GM11168 (cell line): ENCODE data around the gene RASSF4.

ENCODE experiments used
- in situ Hi-C: fragments of 300-500 bp; cut with MboI; formaldehyde crosslinking; loops from one replicate; pipeline ENCODE4 v1.12.0; 2022; ENCODE audit warnings: low sequenced_read_pairs; ENCODE audit not compliant: unreplicated experiment

Gene RASSF4

DNA sequence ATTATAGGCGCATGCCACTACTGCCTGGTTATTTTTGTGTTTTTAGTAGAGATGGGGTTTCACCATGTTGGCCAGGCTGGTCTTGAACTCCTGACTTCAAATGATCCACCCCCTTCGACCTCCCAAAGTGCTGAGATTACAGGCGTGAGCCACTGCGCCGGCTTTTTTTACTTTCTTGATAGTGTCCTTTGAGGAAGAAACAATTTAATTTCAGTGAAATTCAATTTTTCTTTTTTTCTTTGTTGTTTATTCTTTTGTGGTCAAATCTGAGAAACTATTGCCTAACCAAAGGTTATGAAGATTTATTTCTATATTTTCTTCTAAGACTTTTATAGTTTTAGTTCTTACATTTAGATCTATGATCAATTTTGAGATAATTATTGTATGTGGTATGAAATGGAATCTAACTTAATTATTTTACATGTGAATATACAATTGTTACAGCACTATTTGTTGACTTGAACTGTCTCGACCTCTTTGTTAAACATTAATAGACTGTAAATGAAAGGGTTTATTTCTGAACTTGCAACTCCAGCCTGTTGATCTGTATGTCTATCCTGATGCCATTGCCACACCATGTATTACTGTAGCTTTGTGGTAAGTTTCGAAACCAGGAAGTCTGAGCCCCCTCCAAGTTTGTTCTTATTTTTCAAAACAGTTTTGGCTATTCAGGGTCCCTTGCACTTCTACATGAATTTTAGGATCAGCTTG is 19.8 kb upstream of the RASSF4 start:
- in situ Hi-C loops: no loop called here

DNA sequence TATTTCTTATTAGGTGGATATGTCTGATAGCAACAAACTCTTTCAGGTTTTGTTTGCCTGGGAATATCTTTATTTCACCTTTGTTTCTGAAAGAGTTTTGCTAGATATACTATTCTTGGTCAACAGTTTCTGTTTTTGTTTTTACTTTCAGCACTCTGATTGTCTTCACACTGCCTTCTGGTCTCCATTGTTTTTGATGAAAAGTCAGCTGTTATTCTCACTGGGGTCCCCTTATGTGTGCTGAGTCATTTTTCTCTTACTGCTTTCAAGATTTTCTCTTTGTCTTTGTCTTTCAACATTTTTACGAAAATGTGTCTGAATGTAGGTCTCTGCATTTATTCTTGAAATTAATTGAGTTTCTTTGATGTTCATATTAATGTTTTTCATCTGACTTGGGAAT is 15.2 kb upstream of the RASSF4 start:
- in situ Hi-C loops: no loop called here

DNA sequence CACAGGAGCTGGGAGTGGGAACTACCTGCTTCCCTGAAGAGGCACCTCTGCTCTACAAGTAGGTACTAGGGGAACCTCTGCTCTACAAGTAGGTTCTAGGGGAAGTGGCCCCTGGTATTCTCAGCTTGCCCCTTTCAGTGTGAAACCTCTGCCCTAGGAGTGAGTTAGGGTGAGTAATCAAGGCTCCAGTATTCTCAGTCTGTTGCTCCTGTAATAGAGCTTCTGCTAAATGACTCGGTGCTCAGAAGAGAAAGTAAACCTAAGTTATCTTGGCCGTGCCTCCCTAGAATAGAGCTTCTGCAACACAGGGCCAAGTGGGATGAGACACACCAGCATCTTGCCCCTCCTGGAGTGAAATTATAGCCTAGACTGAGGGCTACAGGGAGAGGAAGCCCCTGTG is 13.4 kb upstream of the RASSF4 start:
- in situ Hi-C loops: no loop called here

DNA sequence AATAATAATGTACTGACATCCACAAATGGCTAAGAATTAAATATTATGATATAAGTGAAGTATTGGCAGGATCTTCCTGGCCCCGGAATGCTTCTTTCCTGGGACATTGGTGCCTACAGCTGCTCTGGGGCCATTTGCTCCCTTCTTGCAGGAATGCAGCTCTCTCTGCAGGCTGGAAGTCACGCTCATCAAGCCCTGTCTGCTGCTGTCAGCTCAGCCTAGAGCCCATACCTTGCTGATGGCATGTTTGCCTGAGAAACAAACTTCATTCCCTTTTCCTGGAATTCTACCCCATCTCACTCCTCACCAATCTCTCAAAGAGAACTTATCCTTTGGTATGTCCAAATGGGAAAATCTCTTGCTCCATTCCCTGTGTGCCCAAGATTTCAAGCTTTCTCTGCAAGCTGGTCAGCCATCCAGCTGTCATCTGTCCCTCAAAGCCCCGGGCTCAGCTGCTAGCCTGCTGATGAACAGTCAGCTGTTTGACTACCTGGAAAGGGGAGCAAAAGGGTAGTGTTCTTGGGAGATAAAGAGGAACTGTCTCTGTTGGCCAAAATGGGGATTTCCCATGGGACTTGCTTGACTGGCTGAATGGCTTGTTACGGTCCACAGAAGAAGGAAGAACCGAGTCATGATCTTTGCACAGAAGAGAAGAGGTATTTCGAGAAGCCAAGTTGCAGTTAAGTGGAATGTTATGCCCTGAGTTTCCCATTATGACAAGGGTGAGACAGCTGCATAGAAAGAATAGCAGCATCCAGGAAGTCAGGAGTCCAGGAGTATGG is 12.0 kb upstream of the RASSF4 start:
- in situ Hi-C loops: no loop called here

DNA sequence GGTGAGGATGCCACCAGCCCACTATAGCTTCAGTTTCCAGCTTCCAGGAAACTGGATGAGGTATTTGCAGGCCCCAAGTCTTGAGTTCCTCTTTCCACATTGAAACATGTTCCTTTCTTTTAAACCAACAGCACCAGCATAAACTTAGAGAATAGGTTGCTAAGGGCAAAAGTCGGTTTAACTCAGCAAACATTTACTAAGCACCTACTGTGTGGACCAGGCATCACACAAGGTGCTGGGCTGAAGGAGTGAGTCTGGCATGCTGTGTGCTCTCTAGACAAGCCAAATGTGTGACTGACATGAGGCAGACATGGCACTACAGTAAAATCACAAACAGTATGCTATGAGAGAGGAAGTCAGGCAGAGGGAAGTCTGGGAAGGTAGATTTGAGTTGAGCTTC is 11.0 kb upstream of the RASSF4 start:
- in situ Hi-C loops: no loop called here

DNA sequence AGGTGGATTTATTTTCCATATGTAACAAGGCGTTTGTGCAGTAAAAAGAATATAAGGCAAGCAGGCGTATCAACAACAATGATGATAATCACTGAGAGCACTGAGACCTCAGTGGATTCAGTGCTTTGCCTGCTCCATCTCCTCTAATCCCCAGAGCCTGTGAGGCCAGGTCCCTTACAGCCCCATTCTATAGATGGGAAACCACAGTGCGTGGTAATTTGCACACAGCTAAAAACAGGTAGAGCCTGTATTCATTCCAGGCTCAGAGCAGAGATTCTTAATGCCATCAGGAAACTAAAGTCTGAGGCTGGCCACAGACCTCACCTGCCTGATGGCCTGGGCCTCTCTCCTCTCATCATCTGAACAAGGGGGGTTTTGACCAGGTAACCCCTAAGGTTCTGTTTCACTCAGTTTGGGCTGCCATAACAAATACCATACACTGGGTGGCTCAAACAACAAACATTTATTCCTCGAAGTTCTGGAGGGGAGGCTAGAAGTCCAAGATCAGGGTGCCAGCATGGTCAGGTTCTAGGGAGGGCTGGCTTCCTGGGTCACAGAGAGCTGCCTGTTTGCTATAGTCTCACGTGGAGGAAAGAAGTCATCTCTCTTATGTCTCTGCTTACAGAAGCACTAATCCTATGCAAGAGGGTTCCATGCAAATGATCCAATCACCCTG is 10.3 kb upstream of the RASSF4 start:
- in situ Hi-C loops: no loop called here

DNA sequence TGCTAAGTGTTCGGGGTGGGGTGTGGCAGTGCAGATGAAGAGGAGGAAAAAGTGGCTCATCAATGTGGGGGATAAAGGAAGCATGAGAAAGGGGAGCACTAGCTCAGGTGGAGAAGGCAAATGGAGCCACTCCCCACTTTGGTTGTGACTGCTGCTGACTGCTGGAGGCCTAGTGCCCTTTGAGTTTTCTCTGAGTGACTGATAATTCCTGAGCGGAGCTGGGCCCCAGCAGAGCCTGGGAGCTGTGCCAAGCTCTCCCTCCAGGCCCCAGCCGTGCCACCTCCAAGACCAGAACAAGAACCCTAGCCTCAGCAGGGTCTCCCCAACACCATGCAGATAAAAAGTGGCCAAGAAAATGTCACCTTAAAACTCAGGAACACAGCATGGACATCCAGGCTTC is 9.7 kb upstream of the RASSF4 start:
- in situ Hi-C loops: no loop called here

DNA sequence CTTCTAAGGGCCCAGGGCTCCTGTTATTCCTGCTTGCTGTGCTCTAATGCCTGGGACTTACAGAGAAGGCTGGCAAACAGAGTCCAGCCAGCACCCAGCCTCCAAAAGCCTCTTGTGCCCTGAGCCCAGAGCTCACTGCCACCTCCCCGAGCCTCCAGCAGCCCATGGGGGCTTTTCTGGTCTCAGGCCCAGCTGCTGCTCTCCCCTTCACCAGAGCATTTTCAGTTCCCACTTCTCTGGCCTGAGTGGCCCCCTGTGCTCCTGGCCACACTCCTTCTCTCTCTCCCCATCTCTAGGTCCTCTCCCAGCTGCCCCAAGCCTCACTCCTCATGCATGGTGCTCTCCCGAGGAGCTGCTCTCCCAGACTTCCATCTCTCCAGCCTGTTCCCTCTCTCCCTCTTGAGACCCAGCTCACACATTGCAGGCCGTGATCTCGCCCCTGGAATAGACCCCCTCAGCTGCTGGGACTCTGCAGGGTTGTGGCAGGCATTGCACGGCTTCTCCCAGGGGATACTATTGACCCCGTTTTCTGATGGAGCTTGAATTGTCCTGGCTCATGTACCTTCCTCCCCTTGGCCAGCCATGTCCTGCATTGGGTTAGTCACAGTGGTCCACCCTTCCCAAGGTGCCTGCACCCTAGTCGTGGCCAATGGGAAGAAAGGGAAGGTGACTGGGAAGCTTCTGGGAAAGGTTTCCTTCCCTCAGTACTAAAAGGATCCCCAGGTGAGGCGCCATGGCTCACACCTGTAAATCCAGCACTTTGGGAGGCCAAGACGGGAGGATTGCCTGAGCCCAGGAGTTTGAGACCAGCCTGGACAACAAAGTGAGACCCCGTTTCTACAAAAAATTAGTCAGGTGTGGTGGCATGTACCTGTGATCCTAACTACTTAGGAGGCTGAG is 9.0 kb upstream of the RASSF4 start:
- in situ Hi-C loops: no loop called here

DNA sequence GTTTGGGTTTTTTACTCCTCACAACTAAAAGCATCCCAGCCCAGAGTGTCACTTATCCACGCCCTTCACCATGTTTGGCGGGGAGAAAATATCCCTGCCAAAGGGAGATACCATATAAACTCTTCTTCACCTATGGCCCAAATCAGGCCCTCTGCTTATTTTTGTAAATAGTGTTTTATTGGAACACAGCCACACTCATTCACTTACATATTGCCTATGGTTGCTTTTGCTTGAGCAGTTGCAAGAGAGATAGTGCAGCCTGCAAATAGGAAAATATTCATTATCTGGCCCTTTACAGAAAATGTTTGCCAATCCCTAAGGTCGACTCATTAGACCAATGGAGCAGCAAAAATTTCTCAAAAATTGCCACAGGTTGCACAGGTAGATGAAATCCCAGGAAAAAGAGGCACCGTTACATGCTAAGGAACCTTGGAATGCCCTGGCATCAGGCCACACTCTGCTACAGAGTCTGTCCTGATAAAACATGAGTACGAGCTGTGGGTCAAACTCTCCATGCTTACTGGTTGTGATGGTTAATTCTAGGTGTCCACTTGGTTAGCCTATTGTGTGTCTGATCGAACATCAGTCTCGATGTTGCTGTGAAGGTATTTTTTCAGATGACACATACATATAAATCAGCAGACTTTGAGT is 7.9 kb upstream of the RASSF4 start:
- in situ Hi-C loops: no loop called here

DNA sequence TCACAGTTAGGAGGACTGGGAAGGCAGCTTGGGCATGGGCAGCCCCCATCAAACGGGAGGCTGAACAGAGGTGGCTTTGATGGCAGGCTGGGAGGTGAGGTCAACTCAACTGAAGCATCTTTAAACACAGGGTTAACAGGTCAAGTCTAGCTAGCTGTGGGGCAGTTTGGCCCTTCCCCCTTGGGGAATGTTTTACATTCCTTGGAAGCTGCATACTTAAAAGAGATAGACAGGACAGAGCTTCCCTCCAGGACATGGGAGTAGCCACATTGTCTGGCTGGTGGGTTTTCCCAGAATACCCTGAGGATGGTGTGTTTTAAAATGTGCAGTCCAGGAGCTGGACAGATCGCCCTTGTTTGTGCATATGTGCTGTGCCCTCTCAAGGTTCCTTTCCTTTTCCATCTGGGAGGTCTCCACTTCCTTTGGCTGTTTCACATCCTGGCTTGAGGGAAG is 6.8 kb upstream of the RASSF4 start:
- in situ Hi-C loops: no loop called here

DNA sequence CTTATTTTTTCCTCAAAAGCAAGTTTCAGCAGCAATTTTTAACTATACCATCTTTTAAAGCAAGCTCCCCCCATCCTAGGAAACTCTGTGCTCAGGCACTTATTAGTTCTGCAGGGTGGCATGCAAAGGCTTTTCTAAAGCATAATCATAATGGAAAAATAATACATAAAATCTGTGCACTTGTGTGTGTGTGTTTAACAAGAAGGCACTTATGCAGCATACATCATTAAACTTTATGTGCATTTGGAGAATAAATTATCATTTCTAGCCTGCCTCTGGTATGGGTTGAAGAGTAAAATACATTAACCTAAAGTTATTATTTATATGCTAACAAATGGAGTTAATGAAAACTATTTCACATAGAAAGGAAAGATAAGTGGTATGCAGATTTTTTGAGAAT is 5.6 kb upstream of the RASSF4 start:
- in situ Hi-C loops: no loop called here

DNA sequence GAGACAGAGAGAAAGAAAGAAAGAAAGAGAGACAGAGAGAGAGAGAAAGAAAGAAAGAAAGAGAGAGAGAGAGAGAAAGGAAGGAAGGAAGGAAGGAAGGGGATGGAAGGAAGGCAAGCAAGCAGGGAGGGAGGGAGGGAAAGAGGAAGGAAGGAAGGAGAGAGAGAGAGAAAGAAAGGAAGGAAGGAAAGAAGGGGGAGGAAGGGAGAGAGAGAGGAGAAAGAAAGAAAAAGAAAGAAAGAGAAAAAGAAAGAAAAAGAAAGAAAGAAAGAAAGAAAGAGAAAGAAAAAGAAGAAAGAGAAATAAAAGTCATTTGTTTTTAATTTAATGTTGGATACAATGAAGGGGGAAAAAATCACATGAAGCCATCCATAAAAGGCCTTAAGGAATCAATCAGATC is 4.6 kb upstream of the RASSF4 start:
- in situ Hi-C loops: no loop called here

DNA sequence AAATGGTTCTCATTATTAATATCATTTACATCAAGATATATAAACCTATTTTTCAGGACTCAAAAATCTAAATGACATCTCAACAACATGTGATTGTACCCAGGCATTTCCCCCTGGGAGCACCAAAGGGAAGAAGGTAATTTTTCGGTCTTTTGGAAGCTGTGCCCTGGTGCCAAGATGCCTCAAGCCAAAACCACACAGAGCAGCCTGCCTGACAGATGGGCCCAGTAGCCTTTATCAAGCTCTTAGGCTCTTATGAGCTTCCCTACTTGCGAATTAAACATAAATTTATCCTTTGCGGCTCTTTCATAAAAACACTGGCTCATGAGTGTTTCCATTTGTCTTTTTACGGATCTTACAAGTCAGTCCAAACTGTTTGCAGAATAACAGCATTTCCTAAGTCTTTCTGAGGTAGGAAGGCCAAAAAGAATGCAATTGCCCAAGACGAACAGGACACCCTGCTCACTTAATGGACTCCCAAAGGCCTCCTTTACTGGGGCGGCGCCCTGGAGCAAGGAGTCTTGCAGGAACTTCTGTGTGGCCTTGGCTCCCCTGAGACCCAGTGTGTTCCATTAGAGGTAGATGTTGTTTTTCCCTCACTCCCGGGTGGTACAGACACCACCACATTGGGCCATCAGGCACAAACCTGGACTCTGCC is 4.1 kb upstream of the RASSF4 start:
- in situ Hi-C loops: no loop called here

DNA sequence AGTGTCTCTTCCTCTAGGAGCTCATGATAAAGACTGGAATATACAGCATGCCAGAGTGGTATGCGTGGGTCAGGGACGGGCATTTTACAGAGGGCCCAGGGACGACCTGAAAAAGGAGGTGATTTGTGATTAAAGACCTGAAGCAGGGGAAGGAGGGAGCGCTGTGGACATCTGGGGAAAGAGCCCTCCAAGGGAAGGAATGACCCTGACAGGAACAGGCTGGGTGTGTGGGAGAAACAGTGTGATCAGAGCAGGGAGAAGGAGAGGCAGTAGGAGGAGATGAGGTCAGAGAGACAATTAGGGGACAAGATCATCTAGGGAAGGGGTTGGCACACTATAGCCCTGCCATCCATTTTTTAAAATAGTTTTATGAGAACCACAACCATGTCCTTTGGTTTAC is 3.4 kb upstream of the RASSF4 start:
- in situ Hi-C loops: no loop called here

DNA sequence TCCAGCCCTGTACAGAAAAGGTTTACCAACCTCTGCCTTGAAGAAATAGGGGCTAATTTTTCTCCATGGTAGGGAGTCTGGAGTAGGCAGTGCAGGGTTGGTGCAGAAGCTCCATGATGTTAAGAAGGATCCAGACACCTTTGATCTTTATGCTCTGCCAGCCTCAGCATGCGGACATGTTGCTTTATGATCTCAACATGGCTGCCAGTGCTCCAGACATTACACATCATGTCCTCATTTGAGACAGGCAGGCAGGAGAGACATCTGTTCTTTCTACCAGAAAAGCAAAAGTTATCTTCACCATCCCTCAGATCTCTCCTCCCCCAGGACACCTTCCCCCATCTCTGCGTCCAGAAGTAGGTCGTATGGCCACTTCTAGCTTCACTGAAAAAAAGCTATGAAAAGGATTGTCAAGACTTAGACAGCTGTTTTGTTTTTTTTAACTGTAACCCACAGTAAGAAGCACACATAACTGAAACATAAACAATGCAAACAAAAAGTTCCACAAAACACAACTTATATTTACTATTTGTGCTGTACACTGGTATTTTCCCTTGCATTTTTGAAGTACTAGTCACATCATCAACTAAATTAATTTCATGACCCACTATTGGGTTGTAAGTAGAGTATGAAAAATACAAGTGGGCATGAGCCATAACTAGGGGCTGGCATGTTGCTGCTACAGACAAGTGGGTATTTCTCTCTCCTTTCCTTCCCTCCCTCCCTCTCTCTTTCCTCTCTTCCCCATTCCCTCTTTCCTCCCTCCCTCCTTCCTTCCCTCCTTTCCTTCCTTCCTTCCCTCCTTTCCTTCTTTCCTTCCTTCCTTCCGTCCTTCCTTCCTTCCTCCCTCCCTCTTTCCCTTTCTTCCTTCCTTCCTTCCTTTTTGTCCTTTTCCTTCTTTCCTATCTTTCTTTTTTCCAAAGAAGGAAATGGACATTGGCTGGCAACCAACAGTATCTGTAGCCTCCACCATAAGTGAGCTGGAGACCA is 2.6 kb upstream of the RASSF4 start:
- in situ Hi-C loops: no loop called here

DNA sequence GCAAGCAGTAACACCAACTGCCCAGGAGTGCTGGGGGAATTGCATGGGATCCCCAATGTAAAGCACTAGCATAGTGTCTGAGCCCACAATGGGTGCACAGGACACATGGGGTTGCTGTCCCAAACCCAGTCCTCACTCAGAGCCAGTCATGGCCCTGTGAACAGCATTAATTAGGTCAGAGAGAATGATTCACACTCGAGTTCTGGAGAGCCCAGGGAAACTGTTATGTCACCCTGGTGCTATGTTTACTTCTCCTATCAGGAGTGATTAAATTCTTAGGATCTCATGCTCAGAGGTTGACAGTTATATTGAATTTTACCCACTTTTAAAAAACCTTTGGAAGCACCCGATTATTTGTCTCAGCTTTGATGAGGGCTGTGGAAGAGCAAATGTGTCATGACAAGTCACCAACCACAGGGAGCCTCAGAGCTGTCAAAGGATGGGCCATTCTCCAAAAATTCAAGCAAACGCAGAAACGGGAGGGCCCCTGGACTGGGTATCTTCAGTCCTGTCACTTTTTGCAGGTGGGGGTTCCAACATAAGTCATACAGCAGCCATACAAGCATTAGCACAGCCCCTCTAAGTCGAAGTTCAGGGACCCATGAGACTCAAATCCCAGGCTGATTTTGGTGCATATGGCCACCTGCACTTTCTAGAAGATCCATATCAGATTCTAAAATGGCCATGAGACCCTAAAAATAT is 1.3 kb upstream of the RASSF4 start:
- in situ Hi-C loops: no loop called here

DNA sequence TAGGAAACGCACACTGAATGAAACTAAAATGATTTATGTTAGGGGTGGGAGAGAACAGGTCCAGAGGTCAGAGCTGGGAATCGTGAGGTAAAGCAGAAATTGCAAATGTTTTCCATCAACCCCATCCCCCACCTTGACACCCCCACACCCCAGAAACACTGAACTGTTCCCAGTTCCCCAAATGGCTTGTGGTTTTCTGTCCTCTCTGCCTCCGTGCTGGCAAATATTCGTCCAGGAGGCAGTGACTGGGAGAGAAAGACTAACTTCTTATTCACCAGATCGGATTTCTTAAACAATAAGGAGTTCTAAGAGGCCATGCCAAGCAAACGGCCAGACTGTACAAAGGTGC is 730 bp upstream of the RASSF4 start:
- in situ Hi-C loops: no loop called here

DNA sequence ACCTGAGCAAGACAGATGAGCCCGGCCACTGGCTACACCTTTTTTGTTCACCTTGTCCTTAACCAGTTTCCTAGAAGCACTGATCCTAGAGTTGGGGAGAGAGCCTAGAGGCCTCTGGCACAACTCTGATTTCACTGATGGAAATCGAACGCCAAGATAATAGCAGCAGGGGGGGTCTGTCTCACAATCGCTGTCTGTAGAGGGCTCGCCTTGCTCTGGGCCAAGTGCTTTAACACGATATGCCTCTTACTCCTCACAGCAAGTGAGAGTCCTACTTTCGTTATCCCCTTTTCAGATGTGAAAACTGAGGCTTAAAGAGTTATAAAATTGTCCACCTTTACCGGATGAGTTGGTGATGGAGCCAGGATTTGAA is 472 bp downstream of the RASSF4 start:
- in situ Hi-C loops: no loop called here
